Activated CD8-positive, alpha-beta memory T cell treated with anti-CD3 and anti-CD28 coated beads, Interleukin-2, amount 10 ng/mL, durations not matched to agents 7 days and 5 days (primary cell): Measurements from ENCODE around the gene EIF2B4. TPM values are rescaled to one million over a fixed set of nuclear protein-coding genes. Genes with fewer than 3 reads are reported as not detected.

Experiments
- ATAC-seq: fragments of 150-1000 bp; cut with Tn5 transposase; one replicate; pipeline ENCODE4 v1.10.0; 2021; ENCODE audit warnings: moderate library complexity
- CTCF ChIA-PET: fragments of 350-600 bp; sonication (Branson Sonifier 250); formaldehyde crosslinking; loops from one replicate; lab custom pipeline; 2021; ENCODE audit warnings: antibody characterized with exemption; lab: Charles Lee
- DNase-seq: peaks from one replicate; pipeline ENCODE4 v3.0.0-alpha.2; 2020
- H3K27ac Mint-ChIP-seq: one replicate; pipeline ENCODE4 v1.8.0; 2021; ENCODE audit warnings: mild to moderate bottlenecking, mixed read lengths
- H3K27me3 Mint-ChIP-seq: one replicate; pipeline ENCODE4 v1.8.0; 2021; ENCODE audit warnings: mixed read lengths
- H3K36me3 Mint-ChIP-seq: one replicate; pipeline ENCODE4 v1.8.0; 2021; ENCODE audit warnings: mild to moderate bottlenecking, mixed read lengths
- H3K4me1 Mint-ChIP-seq: one replicate; pipeline ENCODE4 v1.8.0; 2021; ENCODE audit warnings: mixed read lengths
- H3K4me3 Mint-ChIP-seq: one replicate; pipeline ENCODE4 v1.8.0; 2021; ENCODE audit warnings: mild to moderate bottlenecking, moderate library complexity, mixed read lengths
- H3K9me3 Mint-ChIP-seq: one replicate; pipeline ENCODE4 v1.8.0; 2022; ENCODE audit warnings: low read depth, mixed read lengths
- total RNA-seq, 2 experiments: library from RNA; stranded (reverse); gene quantifications; one replicate each; pipeline ENCODE4 v1.2.3, GENCODE V29; 2021

Gene EIF2B4
- total RNA-seq, 2 experiments from 2014 or later = 38.6 to 43.1 TPM

GRCh38 chr2:27314709-27315108, 55.4 kb downstream of the EIF2B4 start:
- Mint-ChIP-seq H3K4me3 (no peak overlapping the region), H3K36me3 (peaks cover 11% of the 10 kb centered on the region), H3K9me3 (no peaks in the 10 kb centered on the region), H3K27me3 (no peaks in the 10 kb centered on the region), H3K4me1 (no peaks in the 10 kb centered on the region), H3K27ac (no peak overlapping the region)
- ATAC-seq (no peak), DNase-seq (no peak)
- CTCF ChIA-PET = interaction anchor here (1.8 kb wide), 1 partner anchor 12 kb away, joined by 8 read pairs; no protein-coding TSS in a partner anchor

Other genes with a start within 250 kb of the EIF2B4 start
- under 1 TPM; 0.21 to 0.29 TPM for gene ABHD1, start 246.5 kb downstream of the EIF2B4 start, total RNA-seq
- 10 to 100 TPM; 61.6 to 69.4 TPM for gene PREB, start 235.7 kb downstream of the EIF2B4 start, total RNA-seq
- gene PRR30, start 230.9 kb downstream of the EIF2B4 start, total RNA-seq = not detected
- gene TCF23, start 221.3 kb downstream of the EIF2B4 start, total RNA-seq = not detected
- 10 to 100 TPM; 78.6 to 84.0 TPM for gene ATRAID, start 158.3 kb downstream of the EIF2B4 start, total RNA-seq
- 10 to 100 TPM; 35.0 to 47.9 TPM for gene SLC5A6, start 158.1 kb downstream of the EIF2B4 start, total RNA-seq
- 10 to 100 TPM; 78.6 to 99.5 TPM for gene CAD, start 153.0 kb downstream of the EIF2B4 start, total RNA-seq
- under 1 TPM; 0.38 to 0.47 TPM for gene SLC30A3, start 107.3 kb downstream of the EIF2B4 start, total RNA-seq
- gene DNAJC5G, start 94.9 kb downstream of the EIF2B4 start, total RNA-seq = not detected
- gene TRIM54, start 87.9 kb downstream of the EIF2B4 start, total RNA-seq = under 1 TPM in 1 of 2 experiments, not detected in 1; 0.28 TPM
- 1 to 10 TPM; 1.1 to 2.6 TPM for gene UCN, start 61.9 kb downstream of the EIF2B4 start, total RNA-seq
- 10 to 100 TPM; 87.4 to 97.6 TPM for gene MPV17, start 47.2 kb downstream of the EIF2B4 start, total RNA-seq
- 10 to 100 TPM; 54.6 to 67.6 TPM for gene GTF3C2, start 13.6 kb downstream of the EIF2B4 start, total RNA-seq
- gene SNX17, start 278 bp upstream of the EIF2B4 start, total RNA-seq = 100 to 1,000 TPM; 101 to 125 TPM
- gene ZNF513, start 10.4 kb upstream of the EIF2B4 start, total RNA-seq = 10 to 100 TPM; 12.7 to 15.4 TPM
- gene PPM1G, start 39.3 kb upstream of the EIF2B4 start, total RNA-seq = 100 to 1,000 TPM; 136 to 159 TPM
- 100 to 1,000 TPM in 1 of 2 experiments, 10 to 100 TPM in 1; 88.5 to 103 TPM for gene NRBP1, start 58.3 kb upstream of the EIF2B4 start, total RNA-seq
- 1 to 10 TPM; 4.5 to 6.4 TPM for gene KRTCAP3, start 72.0 kb upstream of the EIF2B4 start, total RNA-seq
- gene IFT172, start 119.4 kb upstream of the EIF2B4 start, total RNA-seq = 10 to 100 TPM; 11.5 to 15.7 TPM
- gene FNDC4, start 124.9 kb upstream of the EIF2B4 start, total RNA-seq = under 1 TPM in 1 of 2 experiments, not detected in 1; 0.14 TPM
- gene GCKR, start 126.5 kb upstream of the EIF2B4 start, total RNA-seq = not detected
- gene ZNF512, start 212.7 kb upstream of the EIF2B4 start, total RNA-seq = 10 to 100 TPM; 32.8 to 39.5 TPM